GM19099 (cell line): ENCODE data around the gene MYO5B.

ENCODE experiments used
- POLR2A ChIP-seq: IDR thresholded peaks from 3 replicates; pipeline ENCODE4 v1.6.1; 2011; ENCODE audit warnings: low read depth; ENCODE audit not compliant: insufficient read length; ENCODE audit errors: extremely low read depth

MYO5B gene

GRCh38 chr18:50194631-50195532 lies at the start of gene MYO5B:
Gene MYO5B (minus strand): TSS chr18:50195147. CDS start chr18:50194793, 354 bp downstream.
- TF ChIP-seq POLR2A = no peak

- TF ChIP-seq POLR2A = no peak
These were observed 45.2 kb upstream of the MYO5B start for GRCh38 chr18:50240080-50240563.

GRCh38 chr18:50232419-50232818 lies 37.5 kb upstream of the MYO5B start:
- TF ChIP-seq POLR2A = no peak

GRCh38 chr18:50231621-50232020 lies 36.7 kb upstream of the MYO5B start:
- TF ChIP-seq POLR2A = no peak

- no peak for TF ChIP-seq POLR2A
These were observed 23.7 kb upstream of the MYO5B start for GRCh38 chr18:50218432-50219197.

- no peak for TF ChIP-seq POLR2A
These were observed 14.4 kb upstream of the MYO5B start for GRCh38 chr18:50209311-50209710.

- TF ChIP-seq POLR2A = no peak
These were observed 12.8 kb upstream of the MYO5B start for GRCh38 chr18:50207722-50208121.

GRCh38 chr18:50203801-50204604 lies 9.1 kb upstream of the MYO5B start:
- TF ChIP-seq POLR2A = no peak

GRCh38 chr18:50201476-50202018 lies 6.6 kb upstream of the MYO5B start:
- no peak for TF ChIP-seq POLR2A

GRCh38 chr18:50199921-50200320 lies 5.0 kb upstream of the MYO5B start:
- no peak for TF ChIP-seq POLR2A

GRCh38 chr18:50199346-50199855 lies 4.5 kb upstream of the MYO5B start:
- no peak for TF ChIP-seq POLR2A

- TF ChIP-seq POLR2A = no peak
These were observed 1.3 kb upstream of the MYO5B start for GRCh38 chr18:50196261-50196660.

- TF ChIP-seq POLR2A = no peak
These were observed 742 bp upstream of the MYO5B start for GRCh38 chr18:50195689-50196088.

- TF ChIP-seq POLR2A = no peak
These were observed 934 bp downstream of the MYO5B start for GRCh38 chr18:50193796-50194630.
